ENCODE data around the gene TTC33.
"Not testable (repeated sequence)": the region's sequence is repeated elsewhere in the genome, so short reads cannot be mapped to it uniquely, and the experiment has no call there.

The TTC33 gene

DNA sequence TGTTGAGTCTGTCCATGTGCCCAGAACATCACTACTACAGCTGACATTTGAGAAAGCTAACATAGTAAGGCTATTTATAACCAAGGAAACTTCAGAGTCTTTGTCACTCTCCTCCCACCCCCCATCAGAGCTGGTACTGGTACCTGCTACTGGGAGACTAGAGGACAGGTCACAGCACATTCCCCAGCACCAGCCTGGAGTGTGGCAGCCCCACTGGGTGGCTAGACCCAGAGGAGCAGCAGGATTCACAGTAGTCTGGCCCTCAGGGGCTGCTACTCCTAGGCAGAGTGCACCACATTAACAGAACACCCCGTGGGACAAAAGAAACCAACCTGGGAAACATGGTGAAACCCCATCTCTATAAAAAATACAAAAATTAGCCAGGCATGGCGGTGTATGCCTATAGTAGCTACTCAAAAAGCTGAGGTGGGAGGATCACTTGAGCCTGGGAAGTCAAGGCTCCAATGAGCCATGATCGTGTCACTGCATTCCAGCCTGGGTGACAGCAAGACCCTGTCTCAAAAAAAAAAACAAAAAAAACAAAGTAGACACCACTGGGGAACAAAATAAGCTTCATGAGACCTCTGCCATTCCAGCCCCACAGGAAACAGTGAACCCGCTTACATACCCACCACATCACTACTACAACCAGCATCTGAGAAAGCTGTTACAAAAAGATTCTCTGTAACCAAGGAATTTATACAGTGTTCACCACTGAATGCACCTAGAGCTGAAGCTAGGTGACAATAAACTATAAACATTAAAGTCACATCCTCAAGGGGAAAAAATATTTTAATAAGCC, 102.3 kb downstream of the TTC33 start:
- no peak for DNase-seq (ENCODE audit: low spot score)

DNA sequence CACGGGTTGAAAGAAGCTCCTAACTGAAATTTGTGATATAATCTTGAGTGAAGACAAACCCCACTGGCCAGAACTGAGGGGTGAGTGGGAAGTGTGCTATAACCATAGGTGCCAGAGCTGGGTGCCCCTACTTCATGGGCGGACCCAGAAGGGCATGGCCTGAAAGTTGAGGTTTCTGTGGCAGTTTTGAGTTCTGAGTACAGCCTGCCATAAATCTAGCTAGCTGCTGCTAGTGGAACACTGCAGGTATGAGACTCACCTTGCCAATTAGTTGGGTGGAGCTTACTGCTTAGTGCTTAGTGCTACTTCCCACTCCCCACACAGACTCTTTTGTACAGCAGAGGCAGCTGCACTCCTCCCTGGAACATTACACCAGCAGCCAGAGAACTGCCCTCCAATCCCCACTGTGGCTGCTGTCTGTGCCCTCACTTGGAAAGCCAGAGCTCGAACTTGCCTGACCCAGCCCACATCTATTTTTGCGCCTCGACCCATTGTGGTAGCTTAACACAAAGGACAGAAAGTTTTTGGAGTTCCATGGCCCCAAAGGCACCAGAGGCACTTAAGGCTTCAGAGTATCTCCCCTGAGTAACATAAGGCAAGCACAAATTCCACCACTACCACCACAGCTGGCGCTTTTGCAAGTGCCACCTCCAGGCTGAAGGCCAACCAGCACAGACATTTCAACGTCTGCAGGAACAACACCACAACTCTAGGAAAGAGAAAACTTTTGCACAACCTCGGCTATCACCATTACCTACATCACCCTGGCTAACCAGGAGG, 103.1 kb downstream of the TTC33 start:
- no peak for DNase-seq (ENCODE audit: low spot score)

DNA sequence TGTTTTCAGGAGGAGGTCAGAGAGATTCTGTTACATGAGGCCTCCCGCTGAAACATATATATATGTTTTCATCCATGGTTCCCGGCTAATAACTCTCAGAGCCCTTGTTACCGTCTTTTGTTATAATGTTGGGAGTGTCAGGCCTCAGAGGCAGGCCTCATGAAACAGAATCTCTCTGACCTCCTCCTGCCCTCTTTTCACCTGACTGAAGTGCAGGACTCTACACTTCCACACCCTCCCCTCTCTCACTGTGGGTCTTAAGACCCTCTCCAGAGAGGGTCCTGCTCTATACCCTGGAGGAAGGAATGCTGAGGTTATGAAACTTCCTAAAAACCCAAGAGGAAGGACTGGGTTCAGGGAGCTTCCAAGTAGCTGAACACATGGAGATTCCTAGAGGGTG, 104.6 kb downstream of the TTC33 start:
- DNase-seq (ENCODE audit: low spot score): no peak

DNA sequence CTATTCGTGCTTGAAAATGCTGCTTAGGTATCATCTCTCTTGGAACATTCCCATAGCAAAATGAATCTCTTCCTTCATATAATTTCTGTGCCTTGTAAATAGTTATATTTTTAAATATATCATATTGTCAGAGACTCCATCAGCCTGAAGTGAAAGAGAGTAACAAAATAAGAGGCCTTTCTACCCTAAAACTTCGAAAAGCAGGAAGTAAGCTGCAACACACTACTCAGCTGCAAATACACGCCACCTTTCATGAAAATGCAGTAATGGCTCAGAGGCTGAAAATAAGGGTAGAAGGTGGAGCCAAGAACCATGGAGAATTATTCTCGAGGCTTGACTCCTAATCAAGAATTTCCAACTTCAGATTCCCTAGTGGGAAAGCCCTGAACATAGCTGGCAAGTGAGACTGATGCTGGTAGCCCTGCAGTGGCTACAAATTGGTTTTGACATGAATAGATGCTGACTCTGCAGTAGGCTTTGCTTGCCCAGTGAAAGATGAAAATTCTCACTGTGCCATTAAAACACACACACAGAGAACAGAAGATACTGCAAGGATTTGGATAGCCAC, 106.2 kb downstream of the TTC33 start:
- DNase-seq (ENCODE audit: low spot score): no peak

DNA sequence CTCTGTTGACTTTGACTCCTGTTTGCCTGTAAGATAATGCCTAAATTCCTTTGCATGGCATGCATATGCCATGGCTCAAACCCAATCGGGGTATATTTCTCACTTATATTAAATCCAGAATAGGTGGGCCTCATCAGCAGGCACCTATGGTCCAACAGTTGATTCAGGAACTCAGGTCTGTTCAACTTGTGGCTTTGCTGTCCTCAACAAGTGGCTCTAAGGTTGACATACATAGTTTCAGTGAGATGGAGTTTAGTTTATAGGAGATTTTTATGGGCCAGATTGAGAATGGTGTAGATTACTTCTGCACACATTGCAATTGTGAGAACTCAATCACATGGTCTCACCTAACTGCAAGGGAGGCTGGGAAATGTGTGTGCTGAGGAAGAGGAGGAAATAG, 107.6 kb downstream of the TTC33 start:
- no peak for DNase-seq (ENCODE audit: low spot score)

DNA sequence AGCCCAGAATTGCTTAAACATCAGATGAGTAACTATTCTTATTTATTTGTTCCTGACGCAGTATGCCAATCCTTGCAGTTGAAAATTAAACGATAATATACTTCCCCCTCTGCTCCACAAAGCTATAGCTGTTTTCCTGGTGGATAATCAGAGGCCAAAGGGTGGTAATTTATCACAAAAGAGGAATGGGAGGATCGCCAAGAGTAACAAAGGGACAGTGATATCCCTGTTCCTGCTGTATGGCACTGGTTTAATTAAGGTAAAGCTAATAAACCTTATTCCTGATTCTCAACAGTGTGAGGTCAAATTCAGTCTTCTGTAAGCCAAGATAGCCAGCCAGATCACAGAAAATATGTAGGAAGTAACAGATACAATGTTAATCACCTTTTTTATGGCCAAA, 109.5 kb downstream of the TTC33 start:
- DNase-seq (ENCODE audit: low spot score): no peak

DNA sequence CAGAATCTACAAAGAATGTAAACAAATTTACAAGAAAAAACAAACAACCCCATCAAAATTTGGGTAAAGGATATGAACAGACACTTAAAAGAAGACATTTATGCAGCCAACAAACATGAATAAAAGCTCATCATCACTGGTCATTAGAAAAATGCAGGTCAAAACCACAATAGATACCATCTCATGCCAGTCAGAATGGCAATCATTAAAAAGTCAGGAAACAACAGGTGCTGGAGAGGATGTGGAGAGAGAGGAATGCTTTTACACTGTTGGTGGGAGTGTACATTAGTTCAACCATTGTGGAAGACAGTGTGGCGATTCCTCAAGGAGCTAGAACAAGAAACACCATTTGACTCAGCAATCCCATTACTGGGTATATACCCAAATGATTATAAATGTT, 116.2 kb downstream of the TTC33 start:
- DNase-seq (ENCODE audit: low spot score): not testable (repeated sequence)

DNA sequence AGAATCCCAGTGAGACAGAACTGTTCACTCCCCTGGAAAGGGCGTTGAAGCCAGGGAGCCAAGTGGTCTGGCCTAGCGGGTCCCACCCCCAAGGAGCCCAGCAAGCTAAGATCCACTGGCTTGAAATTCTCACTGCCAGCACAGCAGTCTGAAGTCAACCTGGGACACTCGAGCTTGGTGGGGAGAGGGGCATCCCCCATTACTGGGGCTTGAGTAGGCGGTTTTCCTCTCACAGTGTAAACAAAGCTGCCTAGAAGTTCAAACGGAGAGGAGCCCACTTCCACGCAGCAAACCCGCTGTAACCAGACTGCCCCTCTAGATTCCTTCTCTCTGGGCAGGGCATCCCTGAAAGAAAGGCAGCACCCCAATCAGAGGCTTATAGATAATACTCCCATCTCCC, 121.2 kb downstream of the TTC33 start:
- no peak for DNase-seq (ENCODE audit: low spot score)

DNA sequence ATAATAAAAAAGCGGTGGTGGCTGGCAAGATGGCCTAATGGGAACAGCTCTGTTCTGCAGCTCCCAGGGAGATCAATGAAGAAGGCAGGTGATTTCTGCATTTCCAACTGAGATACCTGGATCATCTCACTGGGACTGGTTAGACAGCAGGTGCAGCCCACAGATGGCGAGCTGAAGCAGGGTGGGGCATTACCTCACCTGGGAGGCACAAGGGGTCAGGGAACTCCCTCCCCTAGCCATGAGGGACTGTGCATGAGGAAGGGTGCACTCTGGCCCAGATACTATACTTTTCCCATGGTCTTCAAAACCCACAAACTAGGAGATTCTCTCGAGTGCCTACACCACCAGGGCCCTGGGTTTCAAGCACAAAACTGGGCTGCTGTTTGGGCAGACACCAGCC, 121.6 kb downstream of the TTC33 start:
- no peak for DNase-seq (ENCODE audit: low spot score)

DNA sequence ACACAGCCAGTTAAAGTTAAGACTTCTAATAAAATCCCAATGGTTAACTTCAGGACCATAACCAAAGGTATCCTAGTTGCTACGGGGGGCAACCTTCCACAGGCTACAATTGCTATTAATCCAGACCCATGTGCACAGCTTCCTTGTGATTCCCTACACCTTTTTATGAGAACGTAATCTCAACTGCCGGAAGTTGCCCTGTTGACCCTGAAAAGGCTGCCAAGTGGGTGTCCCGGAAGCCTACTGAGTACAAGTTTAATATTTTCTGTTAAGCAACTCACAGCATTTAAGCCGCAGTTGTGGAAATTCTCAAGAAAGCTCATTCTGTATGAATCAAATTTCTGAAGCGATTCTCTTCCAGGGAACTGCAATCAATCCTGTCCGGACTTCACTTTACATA, 124.5 kb downstream of the TTC33 start:
- no peak for DNase-seq (ENCODE audit: low spot score)

DNA sequence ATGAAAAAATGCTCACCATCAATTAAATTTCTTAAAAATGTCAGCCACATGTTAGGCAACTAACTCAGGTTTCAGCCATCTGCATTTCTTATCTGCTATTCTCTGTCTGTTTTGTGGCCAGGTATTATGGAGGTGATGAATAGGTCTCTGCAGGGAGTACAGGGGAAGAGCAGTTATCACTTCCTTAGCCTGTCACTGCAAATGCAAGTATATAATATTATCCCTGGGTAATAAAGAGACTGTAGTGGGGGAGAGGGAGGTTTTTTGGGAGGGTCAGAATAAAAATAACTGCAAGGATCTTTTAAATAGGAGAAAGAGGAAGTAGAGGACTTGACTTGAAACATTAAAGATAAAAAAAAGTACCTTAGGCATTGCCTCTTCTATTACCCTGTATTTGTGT, 125.6 kb downstream of the TTC33 start:
- DNase-seq (ENCODE audit: low spot score): no peak

DNA sequence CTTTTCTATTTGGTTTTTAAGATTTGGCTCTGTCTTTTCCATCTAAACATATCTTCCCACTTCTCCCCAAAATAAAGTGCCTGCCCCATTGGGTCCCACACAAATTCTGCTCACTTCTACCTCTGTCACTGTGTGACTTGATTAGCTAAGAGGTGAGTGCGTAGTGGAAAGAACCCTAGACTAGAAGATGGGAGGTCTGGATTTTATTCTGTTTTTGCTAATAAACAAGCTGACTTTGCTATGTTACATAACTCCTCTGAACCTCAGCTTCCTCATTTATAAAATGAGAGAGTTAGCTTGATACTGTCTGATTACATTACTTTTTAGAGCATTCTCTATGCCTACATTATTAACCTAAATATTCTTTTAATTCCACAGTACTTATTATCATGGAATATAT, 127.4 kb downstream of the TTC33 start:
- DNase-seq (ENCODE audit: low spot score): no peak

DNA sequence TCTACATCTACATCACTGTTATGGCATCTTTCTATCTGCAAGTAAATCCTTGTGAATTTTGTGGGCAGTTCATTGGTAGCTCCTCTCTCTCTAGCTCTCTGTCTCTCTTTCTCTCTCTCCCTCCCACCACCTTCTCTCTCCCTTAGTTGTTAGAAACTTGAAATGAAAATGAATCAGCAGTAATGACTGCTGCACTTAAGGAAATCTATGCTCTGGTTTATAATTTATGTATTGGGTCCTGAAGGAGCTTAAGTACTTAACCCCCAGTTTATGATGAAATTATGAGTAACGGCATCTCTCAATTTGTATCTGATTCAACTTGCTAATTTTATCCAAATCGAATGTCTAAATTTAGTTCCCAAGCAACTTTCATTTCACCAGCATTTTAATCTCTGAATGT, 128.1 kb downstream of the TTC33 start:
- no peak for DNase-seq (ENCODE audit: low spot score)

DNA sequence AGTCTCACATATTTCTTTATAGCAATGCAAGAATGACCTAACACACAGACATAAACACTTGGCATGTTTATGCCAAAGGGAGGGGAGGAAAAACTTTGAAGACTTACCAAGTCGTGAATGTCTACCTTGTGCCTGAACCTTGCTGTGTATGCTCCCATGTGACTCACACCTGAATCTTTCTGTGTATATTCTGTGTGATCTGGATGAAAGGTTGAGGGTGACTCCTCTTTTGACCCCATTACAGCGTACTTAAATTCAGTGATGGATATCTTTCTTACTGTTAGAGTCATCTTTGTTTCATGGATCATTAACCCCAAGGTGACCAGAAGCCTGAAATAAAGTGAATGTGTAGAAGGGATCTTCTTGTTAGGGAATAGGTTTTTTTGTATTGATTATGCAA, 129.0 kb downstream of the TTC33 start:
- DNase-seq (ENCODE audit: low spot score): no peak

DNA sequence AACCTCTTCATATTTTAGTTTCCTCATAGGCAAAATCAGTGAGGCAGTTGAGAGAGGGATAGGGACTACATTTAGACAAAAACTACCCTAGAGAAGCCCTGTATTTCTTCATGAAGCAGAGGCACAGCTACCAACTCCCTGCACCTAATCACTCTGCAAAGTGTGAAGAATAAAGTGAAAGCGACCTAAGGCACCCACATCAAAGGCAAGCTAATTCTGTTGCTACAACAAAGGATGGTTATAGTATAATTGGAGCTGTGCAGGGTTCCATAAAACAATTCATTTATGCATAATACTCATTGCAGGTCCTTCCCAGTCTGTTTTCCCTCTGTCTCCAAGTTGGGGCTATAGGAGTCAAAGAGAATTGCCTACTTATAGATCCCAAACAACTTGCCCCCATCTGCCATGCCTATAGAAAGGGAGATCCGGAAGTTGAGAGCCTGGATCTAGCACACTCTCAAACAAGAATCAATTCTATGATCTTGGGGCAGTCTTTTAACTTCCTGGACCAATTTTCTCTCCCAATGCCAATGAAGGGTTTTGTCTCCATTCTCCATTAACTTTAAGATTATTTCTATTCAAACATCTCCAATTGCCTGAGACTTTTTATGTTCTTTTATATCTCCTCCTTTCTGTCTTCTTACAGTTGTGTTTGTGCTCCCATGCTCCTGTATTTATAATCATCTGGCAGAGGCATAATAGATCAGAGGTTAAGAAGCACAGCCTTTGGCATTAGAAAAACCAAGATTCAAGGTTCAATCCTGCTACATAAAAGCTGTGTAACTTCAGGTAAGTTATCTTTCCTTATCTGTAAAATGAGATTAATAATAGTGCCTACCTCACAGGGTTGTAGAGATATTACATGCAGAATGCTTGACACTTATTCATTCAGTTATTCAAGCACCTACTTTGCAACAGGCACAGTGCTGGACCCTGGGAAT, 132.0 kb downstream of the TTC33 start:
- no peak for DNase-seq (ENCODE audit: low spot score)

DNA sequence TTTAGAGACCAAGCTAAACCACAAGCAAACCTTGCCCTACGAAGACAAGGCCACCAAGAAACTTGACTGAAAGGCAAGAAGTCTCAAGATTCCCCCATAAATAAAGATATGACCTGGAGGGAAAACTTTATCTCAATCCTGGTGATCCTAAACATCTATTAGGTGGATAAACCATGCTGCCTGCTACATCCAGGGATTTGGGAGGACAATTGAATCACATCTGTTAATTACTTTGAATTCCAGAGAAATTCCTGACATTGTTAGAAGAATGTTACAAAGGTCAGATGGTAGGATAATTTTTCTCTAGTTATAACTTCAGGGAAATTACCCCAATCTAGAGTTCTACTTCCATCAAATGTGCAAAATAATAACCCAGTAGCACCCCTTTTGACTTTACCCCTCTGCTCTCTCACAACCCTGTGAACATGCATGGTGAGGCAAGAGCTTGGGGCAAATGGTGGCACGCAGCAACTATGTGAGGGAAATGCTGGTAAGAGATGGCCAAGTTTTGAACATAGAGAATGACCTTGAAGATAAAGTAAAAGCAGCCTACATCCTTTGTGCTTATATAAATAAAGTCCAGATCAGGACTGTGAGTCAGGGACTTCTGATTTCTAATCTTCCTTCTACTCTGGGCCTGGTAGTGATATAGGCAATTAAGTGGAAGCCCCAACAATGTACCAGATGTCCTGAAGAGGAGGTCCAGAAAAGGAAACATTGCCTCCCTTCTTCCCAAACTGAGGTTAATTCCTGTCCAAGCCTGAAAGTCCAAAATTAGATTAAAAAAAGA, 133.1 kb downstream of the TTC33 start:
- DNase-seq (ENCODE audit: low spot score): no peak

DNA sequence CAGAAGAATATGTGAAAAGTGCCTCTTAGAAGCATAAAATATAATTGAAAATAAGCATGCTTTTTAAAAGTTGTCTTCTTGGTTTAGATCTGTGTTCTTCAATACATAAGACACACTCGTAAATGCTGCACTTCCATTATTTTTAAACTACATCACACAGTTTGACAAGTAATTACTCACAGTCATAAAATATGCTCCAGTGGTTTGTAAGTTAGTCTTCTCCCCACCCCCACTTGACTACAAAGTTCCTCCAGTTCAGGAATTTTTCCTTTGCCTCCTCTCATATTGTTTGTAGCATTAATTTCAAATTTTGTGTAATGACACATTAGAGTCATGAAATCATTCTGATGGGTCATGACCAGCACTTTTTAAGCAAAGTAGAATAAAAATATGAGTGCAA, 136.3 kb downstream of the TTC33 start:
- DNase-seq (ENCODE audit: low spot score): no peak

DNA sequence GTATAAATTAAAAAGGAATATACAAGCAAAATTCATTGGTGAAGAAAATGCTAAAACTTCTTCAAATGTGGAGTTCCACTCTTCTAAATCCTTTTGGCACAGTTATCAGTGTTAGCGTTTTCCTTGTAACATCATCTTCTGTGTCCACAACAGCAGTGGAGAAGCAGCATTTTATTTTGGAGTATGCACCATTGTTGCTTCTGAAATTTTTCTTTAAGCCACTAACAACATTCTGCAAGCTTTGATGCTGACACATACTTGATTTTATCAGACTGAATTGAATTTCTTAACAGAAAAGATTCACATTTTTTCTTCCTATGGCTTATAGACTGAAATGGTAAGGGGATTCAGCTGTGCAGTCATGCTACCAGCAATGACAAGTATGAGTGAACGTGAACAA, 136.8 kb downstream of the TTC33 start:
- DNase-seq (ENCODE audit: low spot score): no peak

DNA sequence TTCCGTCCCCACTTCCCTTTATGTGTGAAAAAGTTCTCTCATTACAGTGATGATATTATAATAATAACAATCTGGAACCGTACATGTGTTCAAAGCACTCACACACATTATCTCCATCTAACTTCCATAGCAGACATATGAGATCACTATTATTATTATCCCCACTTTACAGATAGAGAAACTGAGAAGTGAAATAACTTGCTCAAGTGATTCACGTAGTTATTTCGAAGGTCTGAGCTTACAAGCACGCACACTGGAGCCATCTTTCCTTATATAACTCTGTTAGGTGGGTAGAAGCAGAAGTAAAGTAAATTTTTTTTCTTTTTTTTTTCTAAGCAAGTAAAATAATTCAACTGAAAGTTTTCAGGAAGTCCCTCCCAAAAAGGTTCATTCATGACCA, 139.0 kb downstream of the TTC33 start:
- no peak for DNase-seq (ENCODE audit: low spot score)

DNA sequence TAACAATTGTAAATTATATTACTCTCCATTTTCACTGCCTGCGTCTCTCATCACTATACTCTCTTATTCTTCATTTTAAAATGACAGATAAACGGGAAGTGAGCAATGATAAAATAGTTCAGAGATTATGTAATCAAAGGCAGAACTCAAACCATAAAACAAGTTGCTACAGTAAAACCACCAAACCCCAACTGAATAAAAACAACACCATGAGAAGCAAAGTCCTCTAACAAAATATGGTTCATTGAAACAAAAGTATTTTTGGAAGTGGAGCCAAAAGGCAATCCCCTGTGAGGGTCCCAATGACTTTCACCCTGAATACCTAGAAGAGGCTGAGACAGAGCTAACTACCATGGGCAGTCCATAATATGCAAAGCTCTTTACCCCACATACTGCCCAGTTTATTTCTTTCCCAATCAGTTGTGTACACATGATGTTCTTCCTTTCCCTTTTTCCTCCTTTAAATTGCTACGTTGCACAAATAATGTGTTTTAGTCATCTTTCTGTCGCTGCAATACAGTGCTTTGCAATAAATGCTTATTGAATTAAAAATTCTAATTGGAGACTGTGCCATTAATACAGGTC, 140.1 kb downstream of the TTC33 start:
- DNase-seq (ENCODE audit: low spot score): no peak

All from germinal center (tissue), 1 donor.